GM23338 (cell line): ENCODE measurements around the gene PNKP. TPM values are rescaled to one million over a fixed set of nuclear protein-coding genes. Genes with fewer than 3 reads are reported as not detected.

ENCODE experiments used
- ATAC-seq: fragments of 200-7000 bp; cut with Tn5 transposase; 3 replicates; pipeline ENCODE4 v1.9.1; 2020
- DNase-seq: peaks from one replicate; pipeline ENCODE4 v3.0.0-alpha.2; 2015; ENCODE audit warnings: low spot score
- H2AFZ ChIP-seq: fragments of 200-600 bp; sonication (generic); 2 replicates; pipeline ENCODE4 v1.8.0; 2016; ENCODE audit warnings: antibody characterized with exemption, mild to moderate bottlenecking, moderate library complexity
- H3F3A ChIP-seq: fragments of 200-600 bp; sonication (generic); replicated peaks from 2 replicates; pipeline ENCODE4 v1.8.0; 2017; ENCODE audit warnings: antibody characterized with exemption, mixed run types, low read depth
- H3K27ac ChIP-seq: fragments of 200-600 bp; sonication (generic); 2 replicates; pipeline ENCODE4 v1.6.1; 2016; ENCODE audit warnings: low read depth
- H3K27me3 ChIP-seq: fragments of 200-600 bp; sonication (generic); 2 replicates; pipeline ENCODE4 v1.8.0; 2016; ENCODE audit warnings: mild to moderate bottlenecking, mixed run types, moderate library complexity; ENCODE audit not compliant: insufficient read depth
- H3K36me3 ChIP-seq: fragments of 200-600 bp; sonication (generic); 2 replicates; pipeline ENCODE4 v1.8.0; 2016; ENCODE audit warnings: mild to moderate bottlenecking; ENCODE audit not compliant: insufficient read depth
- H3K4me1 ChIP-seq: fragments of 200-600 bp; sonication (generic); 2 replicates; pipeline ENCODE4 v1.8.0; 2016; ENCODE audit warnings: mild to moderate bottlenecking, moderate library complexity; ENCODE audit not compliant: insufficient read depth
- H3K4me2 ChIP-seq: fragments of 200-600 bp; sonication (generic); 2 replicates; pipeline ENCODE4 v1.7.1; 2017; ENCODE audit warnings: mixed run types
- H3K4me3 ChIP-seq: fragments of 200-600 bp; sonication (generic); 2 replicates; pipeline ENCODE4 v1.6.1; 2016; ENCODE audit warnings: mixed run types
- H3K79me2 ChIP-seq: fragments of 200-600 bp; sonication (generic); replicated peaks from 2 replicates; pipeline ENCODE4 v1.8.0; 2017; ENCODE audit warnings: mild to moderate bottlenecking; ENCODE audit not compliant: insufficient read depth
- H3K9me2 ChIP-seq: fragments of 200-600 bp; sonication (generic); 2 replicates; pipeline ENCODE4 v1.8.0; 2017; ENCODE audit not compliant: insufficient read depth
- H4K20me1 ChIP-seq: fragments of 200-600 bp; sonication (generic); replicated peaks from 2 replicates; pipeline ENCODE4 v1.8.0; 2017; ENCODE audit warnings: mild to moderate bottlenecking; ENCODE audit not compliant: insufficient read depth
- H3K27ac Mint-ChIP-seq: 2 replicates; pipeline ENCODE4 v1.8.0; 2020; ENCODE audit warnings: inconsistent platforms, mild to moderate bottlenecking, moderate library complexity, mixed read lengths
- H3K27me3 Mint-ChIP-seq: 3 replicates; pipeline ENCODE4 v1.8.0; 2022; ENCODE audit warnings: low read depth, mild to moderate bottlenecking, moderate library complexity, mixed read lengths, inconsistent platforms; ENCODE audit not compliant: insufficient read depth, poor library complexity
- H3K36me3 Mint-ChIP-seq: 3 replicates; pipeline ENCODE4 v1.8.0; 2021; ENCODE audit warnings: low read depth, mild to moderate bottlenecking, inconsistent platforms, moderate library complexity, mixed read lengths
- H3K4me1 Mint-ChIP-seq: 3 replicates; pipeline ENCODE4 v1.8.0; 2020; ENCODE audit warnings: mild to moderate bottlenecking, inconsistent platforms, mixed read lengths
- H3K4me3 Mint-ChIP-seq: 3 replicates; pipeline ENCODE4 v1.8.0; 2021; ENCODE audit warnings: moderate library complexity, mild to moderate bottlenecking, inconsistent platforms, mixed read lengths
- H3K9me3 Mint-ChIP-seq: 3 replicates; pipeline ENCODE4 v1.8.0; 2020; ENCODE audit warnings: moderate library complexity, mild to moderate bottlenecking, inconsistent platforms, mixed read lengths
- CREB1 ChIP-seq: fragments of 250-450 bp; sonication (Bioruptor Pico); IDR thresholded peaks from 2 replicates; pipeline ENCODE4 v1.5.0; 2020; ENCODE audit warnings: low read depth, mild to moderate bottlenecking, moderate library complexity
- EZH2 ChIP-seq: fragments of 200-600 bp; sonication (generic); IDR thresholded peaks from one replicate; pipeline ENCODE4 v1.8.0; 2017; ENCODE audit warnings: antibody characterized with exemption, mild to moderate bottlenecking, low read depth; ENCODE audit not compliant: unreplicated experiment
- EZH2phosphoT487 ChIP-seq: fragments of 200-600 bp; sonication (generic); IDR thresholded peaks from one replicate; pipeline ENCODE4 v1.8.1; 2018; ENCODE audit warnings: antibody characterized with exemption; ENCODE audit not compliant: unreplicated experiment
- JUNB ChIP-seq: IDR thresholded peaks from one replicate; pipeline ENCODE4 v1.6.1; 2016; ENCODE audit warnings: antibody characterized with exemption; ENCODE audit not compliant: unreplicated experiment
- NANOG ChIP-seq: IDR thresholded peaks from 2 replicates; pipeline ENCODE4 v1.6.1; 2016; ENCODE audit warnings: antibody characterized with exemption, borderline replicate concordance
- POLR2AphosphoS5 ChIP-seq: IDR thresholded peaks from 2 replicates; pipeline ENCODE4 v1.6.1; 2016; ENCODE audit warnings: antibody characterized with exemption, low read depth
- STAT1 ChIP-seq: IDR thresholded peaks from one replicate; pipeline ENCODE4 v1.6.1; 2016; ENCODE audit warnings: antibody characterized with exemption; ENCODE audit not compliant: unreplicated experiment
- ZNF114 ChIP-seq: fragments of 250-450 bp; sonication (Bioruptor Pico); IDR thresholded peaks from 2 replicates; pipeline ENCODE4 v1.5.0; 2020; ENCODE audit warnings: mild to moderate bottlenecking, moderate library complexity
- ZNF331 ChIP-seq: fragments of 250-450 bp; sonication (Bioruptor Pico); IDR thresholded peaks from 2 replicates; pipeline ENCODE4 v1.5.0; 2020; ENCODE audit warnings: low read depth, mild to moderate bottlenecking, moderate library complexity
- polyA plus RNA-seq: library from polyadenylated mRNA; unstranded; fragments of >200 nt; fragmentation: Nextera tagmentation; extraction: Ambion mirVana; gene quantifications from 2 replicates; pipeline ENCODE4 v1.2.1, GENCODE V29; 2016
- total RNA-seq: library from RNA; depleted of rRNA; stranded (reverse); fragments of >200 nt; shearing (Covaris generic); gene quantifications from 2 replicates; pipeline ENCODE4 v1.2.3, GENCODE V29; 2014
- TF ChIP-seq, protein P1 (sequence below): fragments of 250-450 bp; sonication (Bioruptor Pico); IDR thresholded peaks from 2 replicates; pipeline ENCODE4 v1.5.0; 2020; ENCODE audit warnings: mild to moderate bottlenecking, moderate library complexity
- TF ChIP-seq, protein P2 (sequence below): IDR thresholded peaks from one replicate; pipeline ENCODE4 v1.6.1; 2018; ENCODE audit warnings: antibody characterized with exemption; ENCODE audit not compliant: unreplicated experiment
- TF ChIP-seq, protein P3 (sequence below): IDR thresholded peaks from 2 replicates; pipeline ENCODE4 v1.6.1; 2016; ENCODE audit warnings: antibody characterized with exemption
- TF ChIP-seq, protein P4 (sequence below), 2 experiments: fragments of 200-600 bp in 1 of 2; sonication (generic) in 1 of 2; conservative IDR thresholded peaks; 2 replicates each; pipeline versions ENCODE4 v1.5.1 to v1.6.1; 2016 to 2017; ENCODE audit warnings: antibody characterized with exemption in 2 of 2, low read depth in 2 of 2, mild to moderate bottlenecking in 2 of 2, moderate library complexity in 1 of 2

Gene PNKP
- total and polyA plus RNA-seq, 2 experiments from 2014 or later = 99.6 to 109 TPM

DNA sequence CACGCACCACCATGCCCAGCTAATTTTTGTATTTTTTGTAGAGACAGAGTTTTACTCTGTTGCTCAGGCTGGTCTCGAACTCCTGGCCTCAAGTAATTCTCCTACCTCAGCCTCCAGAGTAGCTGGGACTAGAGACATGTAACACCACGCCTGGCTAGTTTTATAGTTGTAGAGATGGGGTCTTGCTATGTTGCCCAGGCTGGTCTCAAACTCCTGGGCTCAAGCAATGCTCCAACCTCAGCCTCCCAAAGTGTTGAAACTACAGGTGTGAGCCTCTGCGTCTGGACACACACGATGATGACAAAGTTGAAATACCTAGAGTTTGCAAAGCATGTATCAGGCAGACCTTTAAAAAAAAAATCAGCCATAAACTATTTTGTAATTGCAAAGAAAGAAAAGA is 21.0 kb downstream of the PNKP start:
- H3K27ac Mint-ChIP-seq = no peak overlapping the region
- peaks cover 10% of the 10 kb centered on the region; the same call in 2 of the 3 replicates for H3K9me3 Mint-ChIP-seq
- peaks cover 5% of the 10 kb centered on the region; the same call in 1 of the 2 replicates for H3K4me1 ChIP-seq
- peaks cover 9% of the 10 kb centered on the region for H3K4me1 Mint-ChIP-seq
- H3K4me3 ChIP-seq = no peak overlapping the region
- no peak for TF ChIP-seq NANOG
- TF ChIP-seq, protein P1, sequence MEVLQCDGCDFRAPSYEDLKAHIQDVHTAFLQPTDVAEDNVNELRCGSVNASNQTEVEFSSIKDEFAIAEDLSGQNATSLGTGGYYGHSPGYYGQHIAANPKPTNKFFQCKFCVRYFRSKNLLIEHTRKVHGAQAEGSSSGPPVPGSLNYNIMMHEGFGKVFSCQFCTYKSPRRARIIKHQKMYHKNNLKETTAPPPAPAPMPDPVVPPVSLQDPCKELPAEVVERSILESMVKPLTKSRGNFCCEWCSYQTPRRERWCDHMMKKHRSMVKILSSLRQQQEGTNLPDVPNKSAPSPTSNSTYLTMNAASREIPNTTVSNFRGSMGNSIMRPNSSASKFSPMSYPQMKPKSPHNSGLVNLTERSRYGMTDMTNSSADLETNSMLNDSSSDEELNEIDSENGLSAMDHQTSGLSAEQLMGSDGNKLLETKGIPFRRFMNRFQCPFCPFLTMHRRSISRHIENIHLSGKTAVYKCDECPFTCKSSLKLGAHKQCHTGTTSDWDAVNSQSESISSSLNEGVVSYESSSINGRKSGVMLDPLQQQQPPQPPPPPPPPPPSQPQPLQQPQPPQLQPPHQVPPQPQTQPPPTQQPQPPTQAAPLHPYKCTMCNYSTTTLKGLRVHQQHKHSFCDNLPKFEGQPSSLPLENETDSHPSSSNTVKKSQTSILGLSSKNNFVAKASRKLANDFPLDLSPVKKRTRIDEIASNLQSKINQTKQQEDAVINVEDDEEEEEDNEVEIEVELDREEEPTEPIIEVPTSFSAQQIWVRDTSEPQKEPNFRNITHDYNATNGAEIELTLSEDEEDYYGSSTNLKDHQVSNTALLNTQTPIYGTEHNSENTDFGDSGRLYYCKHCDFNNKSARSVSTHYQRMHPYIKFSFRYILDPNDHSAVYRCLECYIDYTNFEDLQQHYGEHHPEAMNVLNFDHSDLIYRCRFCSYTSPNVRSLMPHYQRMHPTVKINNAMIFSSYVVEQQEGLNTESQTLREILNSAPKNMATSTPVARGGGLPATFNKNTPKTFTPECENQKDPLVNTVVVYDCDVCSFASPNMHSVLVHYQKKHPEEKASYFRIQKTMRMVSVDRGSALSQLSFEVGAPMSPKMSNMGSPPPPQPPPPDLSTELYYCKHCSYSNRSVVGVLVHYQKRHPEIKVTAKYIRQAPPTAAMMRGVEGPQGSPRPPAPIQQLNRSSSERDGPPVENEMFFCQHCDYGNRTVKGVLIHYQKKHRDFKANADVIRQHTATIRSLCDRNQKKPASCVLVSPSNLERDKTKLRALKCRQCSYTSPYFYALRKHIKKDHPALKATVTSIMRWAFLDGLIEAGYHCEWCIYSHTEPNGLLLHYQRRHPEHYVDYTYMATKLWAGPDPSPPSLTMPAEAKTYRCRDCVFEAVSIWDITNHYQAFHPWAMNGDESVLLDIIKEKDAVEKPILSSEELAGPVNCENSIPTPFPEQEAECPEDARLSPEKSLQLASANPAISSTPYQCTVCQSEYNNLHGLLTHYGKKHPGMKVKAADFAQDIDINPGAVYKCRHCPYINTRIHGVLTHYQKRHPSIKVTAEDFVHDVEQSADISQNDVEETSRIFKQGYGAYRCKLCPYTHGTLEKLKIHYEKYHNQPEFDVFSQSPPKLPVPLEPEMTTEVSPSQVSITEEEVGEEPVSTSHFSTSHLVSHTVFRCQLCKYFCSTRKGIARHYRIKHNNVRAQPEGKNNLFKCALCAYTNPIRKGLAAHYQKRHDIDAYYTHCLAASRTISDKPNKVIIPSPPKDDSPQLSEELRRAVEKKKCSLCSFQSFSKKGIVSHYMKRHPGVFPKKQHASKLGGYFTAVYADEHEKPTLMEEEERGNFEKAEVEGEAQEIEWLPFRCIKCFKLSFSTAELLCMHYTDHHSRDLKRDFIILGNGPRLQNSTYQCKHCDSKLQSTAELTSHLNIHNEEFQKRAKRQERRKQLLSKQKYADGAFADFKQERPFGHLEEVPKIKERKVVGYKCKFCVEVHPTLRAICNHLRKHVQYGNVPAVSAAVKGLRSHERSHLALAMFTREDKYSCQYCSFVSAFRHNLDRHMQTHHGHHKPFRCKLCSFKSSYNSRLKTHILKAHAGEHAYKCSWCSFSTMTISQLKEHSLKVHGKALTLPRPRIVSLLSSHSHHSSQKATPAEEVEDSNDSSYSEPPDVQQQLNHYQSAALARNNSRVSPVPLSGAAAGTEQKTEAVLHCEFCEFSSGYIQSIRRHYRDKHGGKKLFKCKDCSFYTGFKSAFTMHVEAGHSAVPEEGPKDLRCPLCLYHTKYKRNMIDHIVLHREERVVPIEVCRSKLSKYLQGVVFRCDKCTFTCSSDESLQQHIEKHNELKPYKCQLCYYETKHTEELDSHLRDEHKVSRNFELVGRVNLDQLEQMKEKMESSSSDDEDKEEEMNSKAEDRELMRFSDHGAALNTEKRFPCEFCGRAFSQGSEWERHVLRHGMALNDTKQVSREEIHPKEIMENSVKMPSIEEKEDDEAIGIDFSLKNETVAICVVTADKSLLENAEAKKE (CRISPR knock-in tag) = no peak
- no peak for TF ChIP-seq POLR2AphosphoS5
- TF ChIP-seq, protein P2, sequence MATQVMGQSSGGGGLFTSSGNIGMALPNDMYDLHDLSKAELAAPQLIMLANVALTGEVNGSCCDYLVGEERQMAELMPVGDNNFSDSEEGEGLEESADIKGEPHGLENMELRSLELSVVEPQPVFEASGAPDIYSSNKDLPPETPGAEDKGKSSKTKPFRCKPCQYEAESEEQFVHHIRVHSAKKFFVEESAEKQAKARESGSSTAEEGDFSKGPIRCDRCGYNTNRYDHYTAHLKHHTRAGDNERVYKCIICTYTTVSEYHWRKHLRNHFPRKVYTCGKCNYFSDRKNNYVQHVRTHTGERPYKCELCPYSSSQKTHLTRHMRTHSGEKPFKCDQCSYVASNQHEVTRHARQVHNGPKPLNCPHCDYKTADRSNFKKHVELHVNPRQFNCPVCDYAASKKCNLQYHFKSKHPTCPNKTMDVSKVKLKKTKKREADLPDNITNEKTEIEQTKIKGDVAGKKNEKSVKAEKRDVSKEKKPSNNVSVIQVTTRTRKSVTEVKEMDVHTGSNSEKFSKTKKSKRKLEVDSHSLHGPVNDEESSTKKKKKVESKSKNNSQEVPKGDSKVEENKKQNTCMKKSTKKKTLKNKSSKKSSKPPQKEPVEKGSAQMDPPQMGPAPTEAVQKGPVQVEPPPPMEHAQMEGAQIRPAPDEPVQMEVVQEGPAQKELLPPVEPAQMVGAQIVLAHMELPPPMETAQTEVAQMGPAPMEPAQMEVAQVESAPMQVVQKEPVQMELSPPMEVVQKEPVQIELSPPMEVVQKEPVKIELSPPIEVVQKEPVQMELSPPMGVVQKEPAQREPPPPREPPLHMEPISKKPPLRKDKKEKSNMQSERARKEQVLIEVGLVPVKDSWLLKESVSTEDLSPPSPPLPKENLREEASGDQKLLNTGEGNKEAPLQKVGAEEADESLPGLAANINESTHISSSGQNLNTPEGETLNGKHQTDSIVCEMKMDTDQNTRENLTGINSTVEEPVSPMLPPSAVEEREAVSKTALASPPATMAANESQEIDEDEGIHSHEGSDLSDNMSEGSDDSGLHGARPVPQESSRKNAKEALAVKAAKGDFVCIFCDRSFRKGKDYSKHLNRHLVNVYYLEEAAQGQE = no peak
- TF ChIP-seq, protein P3, sequence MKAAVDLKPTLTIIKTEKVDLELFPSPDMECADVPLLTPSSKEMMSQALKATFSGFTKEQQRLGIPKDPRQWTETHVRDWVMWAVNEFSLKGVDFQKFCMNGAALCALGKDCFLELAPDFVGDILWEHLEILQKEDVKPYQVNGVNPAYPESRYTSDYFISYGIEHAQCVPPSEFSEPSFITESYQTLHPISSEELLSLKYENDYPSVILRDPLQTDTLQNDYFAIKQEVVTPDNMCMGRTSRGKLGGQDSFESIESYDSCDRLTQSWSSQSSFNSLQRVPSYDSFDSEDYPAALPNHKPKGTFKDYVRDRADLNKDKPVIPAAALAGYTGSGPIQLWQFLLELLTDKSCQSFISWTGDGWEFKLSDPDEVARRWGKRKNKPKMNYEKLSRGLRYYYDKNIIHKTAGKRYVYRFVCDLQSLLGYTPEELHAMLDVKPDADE = no peak
- TF ChIP-seq ZNF331 = no peak
- no peak for TF ChIP-seq CREB1 (CRISPR knock-in tag)
- no peak for TF ChIP-seq EZH2
- no peak for TF ChIP-seq ZNF114
- TF ChIP-seq EZH2phosphoT487 = no peak
- TF ChIP-seq STAT1 = no peak
- no peak for TF ChIP-seq JUNB
- TF ChIP-seq, protein P4, sequence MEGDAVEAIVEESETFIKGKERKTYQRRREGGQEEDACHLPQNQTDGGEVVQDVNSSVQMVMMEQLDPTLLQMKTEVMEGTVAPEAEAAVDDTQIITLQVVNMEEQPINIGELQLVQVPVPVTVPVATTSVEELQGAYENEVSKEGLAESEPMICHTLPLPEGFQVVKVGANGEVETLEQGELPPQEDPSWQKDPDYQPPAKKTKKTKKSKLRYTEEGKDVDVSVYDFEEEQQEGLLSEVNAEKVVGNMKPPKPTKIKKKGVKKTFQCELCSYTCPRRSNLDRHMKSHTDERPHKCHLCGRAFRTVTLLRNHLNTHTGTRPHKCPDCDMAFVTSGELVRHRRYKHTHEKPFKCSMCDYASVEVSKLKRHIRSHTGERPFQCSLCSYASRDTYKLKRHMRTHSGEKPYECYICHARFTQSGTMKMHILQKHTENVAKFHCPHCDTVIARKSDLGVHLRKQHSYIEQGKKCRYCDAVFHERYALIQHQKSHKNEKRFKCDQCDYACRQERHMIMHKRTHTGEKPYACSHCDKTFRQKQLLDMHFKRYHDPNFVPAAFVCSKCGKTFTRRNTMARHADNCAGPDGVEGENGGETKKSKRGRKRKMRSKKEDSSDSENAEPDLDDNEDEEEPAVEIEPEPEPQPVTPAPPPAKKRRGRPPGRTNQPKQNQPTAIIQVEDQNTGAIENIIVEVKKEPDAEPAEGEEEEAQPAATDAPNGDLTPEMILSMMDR (conservative IDR thresholded peaks at IDR 0.05; ENCODE audit: low read depth in 2 of 2) = no peak
- no peak overlapping the region for H2AFZ ChIP-seq
- 0 out of 2 replicates have a peak, but pooled peaks cover 7% of the 10 kb centered on the region for H3F3A ChIP-seq
- 0 out of 2 replicates have a peak, but pooled peaks cover 12% of the 10 kb centered on the region for H3K79me2 ChIP-seq
- no peak overlapping the region for H3K27ac ChIP-seq
- no peaks in the 10 kb centered on the region for H3K27me3 ChIP-seq
- H3K9me2 ChIP-seq = 0 out of 2 replicates have a peak, but pooled peaks cover 3% of the 10 kb centered on the region
- H3K36me3 Mint-ChIP-seq = peaks cover 19% of the 10 kb centered on the region
- no peak overlapping the region for H3K4me2 ChIP-seq
- DNase-seq (no peak), ATAC-seq (no peak)
- peaks cover 11% of the 10 kb centered on the region for H3K27me3 Mint-ChIP-seq
- peaks cover 20% of the 10 kb centered on the region for H4K20me1 ChIP-seq
- H3K36me3 ChIP-seq = no peaks in the 10 kb centered on the region
- H3K4me3 Mint-ChIP-seq = no peak overlapping the region
